ENCODE measurements around the gene PRKN.

- no peak for TF ChIP-seq POLR2AphosphoS5 (IDR thresholded peaks at IDR 0.05; ENCODE audit: low read depth)
- TF ChIP-seq, protein P1, sequence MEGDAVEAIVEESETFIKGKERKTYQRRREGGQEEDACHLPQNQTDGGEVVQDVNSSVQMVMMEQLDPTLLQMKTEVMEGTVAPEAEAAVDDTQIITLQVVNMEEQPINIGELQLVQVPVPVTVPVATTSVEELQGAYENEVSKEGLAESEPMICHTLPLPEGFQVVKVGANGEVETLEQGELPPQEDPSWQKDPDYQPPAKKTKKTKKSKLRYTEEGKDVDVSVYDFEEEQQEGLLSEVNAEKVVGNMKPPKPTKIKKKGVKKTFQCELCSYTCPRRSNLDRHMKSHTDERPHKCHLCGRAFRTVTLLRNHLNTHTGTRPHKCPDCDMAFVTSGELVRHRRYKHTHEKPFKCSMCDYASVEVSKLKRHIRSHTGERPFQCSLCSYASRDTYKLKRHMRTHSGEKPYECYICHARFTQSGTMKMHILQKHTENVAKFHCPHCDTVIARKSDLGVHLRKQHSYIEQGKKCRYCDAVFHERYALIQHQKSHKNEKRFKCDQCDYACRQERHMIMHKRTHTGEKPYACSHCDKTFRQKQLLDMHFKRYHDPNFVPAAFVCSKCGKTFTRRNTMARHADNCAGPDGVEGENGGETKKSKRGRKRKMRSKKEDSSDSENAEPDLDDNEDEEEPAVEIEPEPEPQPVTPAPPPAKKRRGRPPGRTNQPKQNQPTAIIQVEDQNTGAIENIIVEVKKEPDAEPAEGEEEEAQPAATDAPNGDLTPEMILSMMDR (conservative IDR thresholded peaks at IDR 0.05; ENCODE audit: low read depth in 2 of 2) = no peak
- no peak for TF ChIP-seq EZH2 (IDR thresholded peaks at IDR 0.05; ENCODE audit: low read depth, unreplicated experiment)
- TF ChIP-seq, protein P2, sequence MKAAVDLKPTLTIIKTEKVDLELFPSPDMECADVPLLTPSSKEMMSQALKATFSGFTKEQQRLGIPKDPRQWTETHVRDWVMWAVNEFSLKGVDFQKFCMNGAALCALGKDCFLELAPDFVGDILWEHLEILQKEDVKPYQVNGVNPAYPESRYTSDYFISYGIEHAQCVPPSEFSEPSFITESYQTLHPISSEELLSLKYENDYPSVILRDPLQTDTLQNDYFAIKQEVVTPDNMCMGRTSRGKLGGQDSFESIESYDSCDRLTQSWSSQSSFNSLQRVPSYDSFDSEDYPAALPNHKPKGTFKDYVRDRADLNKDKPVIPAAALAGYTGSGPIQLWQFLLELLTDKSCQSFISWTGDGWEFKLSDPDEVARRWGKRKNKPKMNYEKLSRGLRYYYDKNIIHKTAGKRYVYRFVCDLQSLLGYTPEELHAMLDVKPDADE (IDR thresholded peaks at IDR 0.05) = no peak
These were observed 1047.5 kb downstream of the PRKN start for GRCh38 chr6:161679980-161680538.

Measured in GM23338 (cell line).